PC-9 (cell line): Measurements from ENCODE around the gene MIER2. TPM values are rescaled to one million over a fixed set of nuclear protein-coding genes. Genes with fewer than 3 reads are reported as not detected.

Source experiments
- BruUV-seq: library from RNA; stranded (reverse); fragments of 400-500 nt; replicated peaks from 2 replicates; lab custom pipeline; 2021; lab: Mats Ljungman, UMichigan
- CTCF ChIA-PET: fragments of 300-600 bp; sonication (Branson Sonifier 250); formaldehyde crosslinking; loops from one replicate; lab custom pipeline; 2022; ENCODE audit warnings: antibody characterized with exemption; lab: Charles Lee
- POLR2A ChIA-PET: fragments of 300-600 bp; sonication (Branson Sonifier 250); formaldehyde crosslinking; loops from one replicate; lab custom pipeline; 2022; ENCODE audit warnings: antibody characterized with exemption; ENCODE audit not compliant: unreplicated experiment; lab: Charles Lee
- DNase-seq, 2 experiments: peaks; one replicate each; pipeline versions ENCODE4 v3.0.0 to v3.0.0-alpha.2; 2015 to 2022; ENCODE audit warnings: mixed read lengths in 1 of 2
- H2AFZ ChIP-seq: fragments of 200-600 bp; sonication (generic); 2 replicates; pipeline ENCODE4 v1.8.1; 2017; ENCODE audit warnings: antibody characterized with exemption
- H3F3A ChIP-seq: fragments of 200-600 bp; sonication (generic); 2 replicates; pipeline ENCODE4 v1.8.1; 2017; ENCODE audit warnings: antibody characterized with exemption, mild to moderate bottlenecking, low read depth; ENCODE audit not compliant: insufficient read depth
- H3K27ac ChIP-seq: fragments of 200-600 bp; sonication (generic); 2 replicates; pipeline ENCODE4 v1.6.1; 2016; ENCODE audit warnings: mixed run types
- H3K27me3 ChIP-seq: fragments of 200-600 bp; sonication (generic); 2 replicates; pipeline ENCODE4 v1.6.1; 2016; ENCODE audit warnings: low read depth, mixed run types; ENCODE audit not compliant: insufficient read depth
- H3K36me3 ChIP-seq: fragments of 200-600 bp; sonication (generic); 2 replicates; pipeline ENCODE4 v1.6.1; 2016; ENCODE audit warnings: low read depth, mixed run types
- H3K4me1 ChIP-seq: fragments of 200-600 bp; sonication (generic); replicated peaks from 2 replicates; pipeline ENCODE4 v1.6.1; 2016; ENCODE audit warnings: mixed run types; ENCODE audit not compliant: insufficient read depth
- H3K4me2 ChIP-seq: fragments of 200-600 bp; sonication (generic); 2 replicates; pipeline ENCODE4 v1.6.1; 2017; ENCODE audit warnings: mixed run types
- H3K4me3 ChIP-seq: fragments of 200-600 bp; sonication (generic); 2 replicates; pipeline ENCODE4 v1.6.1; 2016; ENCODE audit warnings: mixed run types
- H3K79me2 ChIP-seq: fragments of 200-600 bp; sonication (generic); 2 replicates; pipeline ENCODE4 v1.6.1; 2017; ENCODE audit warnings: low read depth, mixed run types
- H3K9me2 ChIP-seq: fragments of 200-600 bp; sonication (generic); 2 replicates; pipeline ENCODE4 v1.8.1; 2017; ENCODE audit warnings: mild to moderate bottlenecking; ENCODE audit not compliant: insufficient read depth
- H3K9me3 ChIP-seq: fragments of 200-600 bp; sonication (generic); 2 replicates; pipeline ENCODE4 v1.8.1; 2016; ENCODE audit warnings: low read depth; ENCODE audit not compliant: insufficient read depth
- H4K20me1 ChIP-seq: fragments of 200-600 bp; sonication (generic); 2 replicates; pipeline ENCODE4 v1.8.1; 2017; ENCODE audit not compliant: insufficient read depth
- CTCF ChIP-seq: fragments of 200-600 bp; sonication (generic); conservative IDR thresholded peaks from 2 replicates; pipeline ENCODE4 v1.6.1; 2017; ENCODE audit warnings: mixed run types, antibody characterized with exemption, mild to moderate bottlenecking, moderate library complexity
- EZH2 ChIP-seq: fragments of 200-600 bp; sonication (generic); IDR thresholded peaks from 2 replicates; pipeline ENCODE4 v1.8.0; 2017; ENCODE audit warnings: antibody characterized with exemption, low read depth
- intact Hi-C: fragments of 100-400 bp; cut with micrococcal nuclease; formaldehyde crosslinking; loops from one replicate; pipeline ENCODE4 v1.10.0; 2022; ENCODE audit not compliant: unreplicated experiment
- total RNA-seq: library from RNA; stranded (reverse); gene quantifications from 2 replicates; pipeline ENCODE4 v1.2.3, GENCODE V29; 2021

The MIER2 gene
- total RNA-seq, 1 experiment from 2014 or later: 25.2 TPM

GRCh38 chr19:335072-335471 is 9.5 kb downstream of the MIER2 start:
- no TSS peak for BruUV-seq
- no peak overlapping the region for H3K4me3 ChIP-seq
- H3K9me3 ChIP-seq: no peaks in the 10 kb centered on the region
- peaks cover 32% of the 10 kb centered on the region for H4K20me1 ChIP-seq
- CTCF ChIA-PET: no interaction called here
- POLR2A ChIA-PET: no interaction called here
- H3K27ac ChIP-seq: no peak overlapping the region
- TF ChIP-seq EZH2 (no peak), CTCF (no peak)
- peaks cover 31% of the 10 kb centered on the region for H3K79me2 ChIP-seq
- intact Hi-C loops: no loop called here
- H3K4me1 ChIP-seq: no peaks in the 10 kb centered on the region
- DNase-seq: no peak
- H3F3A ChIP-seq: no peaks in the 10 kb centered on the region
- no peaks in the 10 kb centered on the region for H3K9me2 ChIP-seq
- H2AFZ ChIP-seq: no peak overlapping the region
- no peak overlapping the region for H3K4me2 ChIP-seq
- no peaks in the 10 kb centered on the region for H3K27me3 ChIP-seq
- H3K36me3 ChIP-seq: peaks cover 8% of the 10 kb centered on the region; the same call in 1 of the 2 replicates

- POLR2A ChIA-PET: no interaction called here
- H3K4me1 ChIP-seq: no peaks in the 10 kb centered on the region
These were observed 10.1 kb downstream of the MIER2 start for GRCh38 chr19:334296-335071.

GRCh38 chr19:330503-330902 is 14.1 kb downstream of the MIER2 start:
- peaks cover 21% of the 10 kb centered on the region for H3K36me3 ChIP-seq
- DNase-seq: no peak
- H3K27ac ChIP-seq: no peak overlapping the region
- CTCF ChIA-PET: no interaction called here
- no peak for TF ChIP-seq CTCF
- TF ChIP-seq EZH2: no peak
- H2AFZ ChIP-seq: no peak overlapping the region
- H3K79me2 ChIP-seq: no peaks in the 10 kb centered on the region
- no peaks in the 10 kb centered on the region for H3K9me2 ChIP-seq
- H3K27me3 ChIP-seq: no peaks in the 10 kb centered on the region
- no peaks in the 10 kb centered on the region for H4K20me1 ChIP-seq
- no peaks in the 10 kb centered on the region for H3F3A ChIP-seq
- no peak overlapping the region for H3K4me3 ChIP-seq
- no peak overlapping the region for H3K4me2 ChIP-seq
- BruUV-seq: no TSS peak
- H3K9me3 ChIP-seq: no peaks in the 10 kb centered on the region
- POLR2A ChIA-PET: no interaction called here
- intact Hi-C loops: no loop called here
- no peaks in the 10 kb centered on the region for H3K4me1 ChIP-seq

More at GRCh38 chr19:334296-335071, 10.1 kb downstream of the MIER2 start:
- Histone ChIP-seq H3K27me3 (no peaks in the 10 kb centered on the region), H3F3A (no peaks in the 10 kb centered on the region), H3K36me3 (peaks cover 5% of the 10 kb centered on the region; the same call in 1 of the 2 replicates), H3K79me2 (peaks cover 26% of the 10 kb centered on the region), H3K27ac (no peak overlapping the region), H3K4me3 (no peak overlapping the region), H4K20me1 (peaks cover 30% of the 10 kb centered on the region), H3K9me2 (no peaks in the 10 kb centered on the region), H3K4me2 (no peak overlapping the region), H3K9me3 (no peaks in the 10 kb centered on the region), H2AFZ (no peak overlapping the region)
- intact Hi-C loops: no loop called here
- no peak for DNase-seq
- CTCF ChIA-PET: no interaction called here
- TF ChIP-seq EZH2 (no peak), CTCF (no peak)
- no TSS peak for BruUV-seq
